T-helper 1 cell treated with Interleukin-12 subunit alpha and Interleukin-12 subunit beta and Interleukin-4 antibody, amounts not matched to agents 30 μg/mL and 1 μg/mL, for 36 hours (primary cell): Measurements from ENCODE around the gene BAIAP2.

ENCODE experiments used
- H3K27ac Mint-ChIP-seq: one replicate; pipeline ENCODE4 v1.8.0; 2021; ENCODE audit warnings: mild to moderate bottlenecking, mixed read lengths
- H3K27me3 Mint-ChIP-seq: one replicate; pipeline ENCODE4 v1.8.0; 2021; ENCODE audit warnings: low read depth, mixed read lengths
- H3K36me3 Mint-ChIP-seq: one replicate; pipeline ENCODE4 v1.8.0; 2021; ENCODE audit warnings: low read depth, mixed read lengths
- H3K4me1 Mint-ChIP-seq: one replicate; pipeline ENCODE4 v1.8.0; 2021; ENCODE audit warnings: low read depth, mixed read lengths
- H3K4me3 Mint-ChIP-seq: one replicate; pipeline ENCODE4 v1.8.0; 2021; ENCODE audit warnings: mild to moderate bottlenecking, moderate library complexity, mixed read lengths
- H3K9me3 Mint-ChIP-seq: one replicate; pipeline ENCODE4 v1.8.0; 2021; ENCODE audit warnings: mixed read lengths

The BAIAP2 gene

GRCh38 chr17:81034779-81035520 is at the start of gene BAIAP2:
BAIAP2 (plus strand) TSS chr17:81035151; CDS start chr17:81035255, 104 bp downstream.
- no peak within 1 kb of the TSS for H3K27ac Mint-ChIP-seq
- peaks cover 7% of the 10 kb centered on the region for H3K4me1 Mint-ChIP-seq
- H3K4me3 Mint-ChIP-seq: peak within 1 kb of the TSS; percentile 89
- H3K36me3 Mint-ChIP-seq: no peaks in the 10 kb centered on the region
- H3K27me3 Mint-ChIP-seq: peaks cover 50% of the 10 kb centered on the region
- H3K9me3 Mint-ChIP-seq: no peaks in the 10 kb centered on the region

- peaks cover 6% of the 10 kb centered on the region for H3K4me1 Mint-ChIP-seq
- peaks cover 7% of the 10 kb centered on the region for H3K27me3 Mint-ChIP-seq
- H3K36me3 Mint-ChIP-seq: no peaks in the 10 kb centered on the region
- H3K4me3 Mint-ChIP-seq: no peak overlapping the region
- no peak overlapping the region for H3K27ac Mint-ChIP-seq
- no peaks in the 10 kb centered on the region for H3K9me3 Mint-ChIP-seq
Measured at GRCh38 chr17:80986046-80986445, 48.9 kb upstream of the BAIAP2 start.

- peaks cover 6% of the 10 kb centered on the region for H3K4me1 Mint-ChIP-seq
- H3K36me3 Mint-ChIP-seq: no peaks in the 10 kb centered on the region
- no peak overlapping the region for H3K4me3 Mint-ChIP-seq
- H3K9me3 Mint-ChIP-seq: no peaks in the 10 kb centered on the region
- no peak overlapping the region for H3K27ac Mint-ChIP-seq
- peaks cover 7% of the 10 kb centered on the region for H3K27me3 Mint-ChIP-seq
Measured at GRCh38 chr17:80986816-80987475, 48.0 kb upstream of the BAIAP2 start.

- H3K36me3 Mint-ChIP-seq: no peaks in the 10 kb centered on the region
- H3K4me3 Mint-ChIP-seq: no peak overlapping the region
- H3K27me3 Mint-ChIP-seq: peaks cover 4% of the 10 kb centered on the region
- H3K4me1 Mint-ChIP-seq: peaks cover 9% of the 10 kb centered on the region
- H3K9me3 Mint-ChIP-seq: no peaks in the 10 kb centered on the region
- no peak overlapping the region for H3K27ac Mint-ChIP-seq
Measured at GRCh38 chr17:80987941-80988461, 47.0 kb upstream of the BAIAP2 start.

- H3K4me3 Mint-ChIP-seq: peak overlapping the region; percentile 83
- H3K27me3 Mint-ChIP-seq: peaks cover 3% of the 10 kb centered on the region
- peaks cover 17% of the 10 kb centered on the region for H3K4me1 Mint-ChIP-seq
- H3K9me3 Mint-ChIP-seq: no peaks in the 10 kb centered on the region
- no peak overlapping the region for H3K27ac Mint-ChIP-seq
- no peaks in the 10 kb centered on the region for H3K36me3 Mint-ChIP-seq
Measured at GRCh38 chr17:80989586-80989913, 45.4 kb upstream of the BAIAP2 start.

GRCh38 chr17:80990921-80991644 is 43.9 kb upstream of the BAIAP2 start:
- Mint-ChIP-seq H3K4me3 (peak overlapping the region; percentile 83), H3K27me3 (peaks cover 3% of the 10 kb centered on the region), H3K4me1 (peaks cover 17% of the 10 kb centered on the region), H3K9me3 (no peaks in the 10 kb centered on the region), H3K36me3 (peaks cover 5% of the 10 kb centered on the region), H3K27ac (peak overlapping the region; percentile 72)

GRCh38 chr17:80991645-80992076 is 43.3 kb upstream of the BAIAP2 start, which contains the start of gene CHMP6:
CHMP6 (plus strand) TSS chr17:80991841; CDS start chr17:80991919, 78 bp downstream.
- Mint-ChIP-seq H3K27ac (peak within 1 kb of the TSS; percentile 72), H3K36me3 (peaks cover 10% of the 10 kb centered on the region), H3K4me3 (peak within 1 kb of the TSS; percentile 83), H3K9me3 (no peaks in the 10 kb centered on the region), H3K27me3 (peaks cover 3% of the 10 kb centered on the region), H3K4me1 (peaks cover 17% of the 10 kb centered on the region)

GRCh38 chr17:80992077-80992947 is 42.6 kb upstream of the BAIAP2 start:
- Mint-ChIP-seq H3K9me3 (no peaks in the 10 kb centered on the region), H3K27ac (peak overlapping the region; percentile 49), H3K27me3 (peaks cover 3% of the 10 kb centered on the region), H3K36me3 (peaks cover 10% of the 10 kb centered on the region), H3K4me3 (peak overlapping the region; percentile 71), H3K4me1 (peaks cover 17% of the 10 kb centered on the region)

- Mint-ChIP-seq H3K27me3 (peaks cover 3% of the 10 kb centered on the region), H3K4me3 (peak overlapping the region; percentile 71), H3K27ac (peak overlapping the region; percentile 31), H3K36me3 (peaks cover 10% of the 10 kb centered on the region), H3K9me3 (no peaks in the 10 kb centered on the region), H3K4me1 (peaks cover 17% of the 10 kb centered on the region)
Measured at GRCh38 chr17:80992948-80993624, 41.9 kb upstream of the BAIAP2 start.

GRCh38 chr17:80995131-80995530 is 39.8 kb upstream of the BAIAP2 start:
- H3K27ac Mint-ChIP-seq: no peak overlapping the region
- H3K9me3 Mint-ChIP-seq: no peaks in the 10 kb centered on the region
- peaks cover 13% of the 10 kb centered on the region for H3K36me3 Mint-ChIP-seq
- peaks cover 13% of the 10 kb centered on the region for H3K4me1 Mint-ChIP-seq
- H3K27me3 Mint-ChIP-seq: peaks cover 3% of the 10 kb centered on the region
- H3K4me3 Mint-ChIP-seq: no peak overlapping the region

- no peaks in the 10 kb centered on the region for H3K9me3 Mint-ChIP-seq
- H3K4me3 Mint-ChIP-seq: no peak overlapping the region
- H3K36me3 Mint-ChIP-seq: peaks cover 13% of the 10 kb centered on the region
- H3K4me1 Mint-ChIP-seq: peaks cover 11% of the 10 kb centered on the region
- no peak overlapping the region for H3K27ac Mint-ChIP-seq
- peaks cover 5% of the 10 kb centered on the region for H3K27me3 Mint-ChIP-seq
Measured at GRCh38 chr17:80996422-80997305, 38.3 kb upstream of the BAIAP2 start.

GRCh38 chr17:80997424-80998117 is 37.4 kb upstream of the BAIAP2 start:
- peaks cover 11% of the 10 kb centered on the region for H3K27me3 Mint-ChIP-seq
- no peak overlapping the region for H3K27ac Mint-ChIP-seq
- no peaks in the 10 kb centered on the region for H3K9me3 Mint-ChIP-seq
- peaks cover 13% of the 10 kb centered on the region for H3K36me3 Mint-ChIP-seq
- H3K4me1 Mint-ChIP-seq: peaks cover 14% of the 10 kb centered on the region
- H3K4me3 Mint-ChIP-seq: no peak overlapping the region
